Hepatocyte (in vitro differentiated cells): ENCODE measurements around the gene OR5K1.

ENCODE experiments used
- CTCF ChIP-seq: fragments of 200-600 bp; sonication (generic); IDR thresholded peaks from 2 replicates; pipeline ENCODE4 v1.5.1; 2016; ENCODE audit warnings: antibody characterized with exemption, mild to moderate bottlenecking; ENCODE audit not compliant: poor library complexity
- EZH2 ChIP-seq: fragments of 200-600 bp; sonication (generic); IDR thresholded peaks from 2 replicates; pipeline ENCODE4 v1.6.1; 2016; ENCODE audit warnings: antibody characterized with exemption, mild to moderate bottlenecking, borderline replicate concordance
- EZH2phosphoT487 ChIP-seq: fragments of 200-600 bp; sonication (generic); IDR thresholded peaks from one replicate; pipeline ENCODE4 v1.6.1; 2018; ENCODE audit warnings: antibody characterized with exemption, mild to moderate bottlenecking, low read depth, moderate library complexity; ENCODE audit not compliant: unreplicated experiment, severe bottlenecking

- TF ChIP-seq CTCF (no peak), EZH2phosphoT487 (no peak), EZH2 (no peak)
Measured at GRCh38 chr3:98497381-98497780, 34.4 kb downstream of the OR5K1 start, which contains the start of gene OR5K2.
